ENCODE data around the gene OBP2A. TPM values are rescaled to one million over a fixed set of nuclear protein-coding genes. Genes with fewer than 3 reads are reported as not detected.

OBP2A gene
- total RNA-seq, 1 experiment from 2014 or later: not detected

DNA sequence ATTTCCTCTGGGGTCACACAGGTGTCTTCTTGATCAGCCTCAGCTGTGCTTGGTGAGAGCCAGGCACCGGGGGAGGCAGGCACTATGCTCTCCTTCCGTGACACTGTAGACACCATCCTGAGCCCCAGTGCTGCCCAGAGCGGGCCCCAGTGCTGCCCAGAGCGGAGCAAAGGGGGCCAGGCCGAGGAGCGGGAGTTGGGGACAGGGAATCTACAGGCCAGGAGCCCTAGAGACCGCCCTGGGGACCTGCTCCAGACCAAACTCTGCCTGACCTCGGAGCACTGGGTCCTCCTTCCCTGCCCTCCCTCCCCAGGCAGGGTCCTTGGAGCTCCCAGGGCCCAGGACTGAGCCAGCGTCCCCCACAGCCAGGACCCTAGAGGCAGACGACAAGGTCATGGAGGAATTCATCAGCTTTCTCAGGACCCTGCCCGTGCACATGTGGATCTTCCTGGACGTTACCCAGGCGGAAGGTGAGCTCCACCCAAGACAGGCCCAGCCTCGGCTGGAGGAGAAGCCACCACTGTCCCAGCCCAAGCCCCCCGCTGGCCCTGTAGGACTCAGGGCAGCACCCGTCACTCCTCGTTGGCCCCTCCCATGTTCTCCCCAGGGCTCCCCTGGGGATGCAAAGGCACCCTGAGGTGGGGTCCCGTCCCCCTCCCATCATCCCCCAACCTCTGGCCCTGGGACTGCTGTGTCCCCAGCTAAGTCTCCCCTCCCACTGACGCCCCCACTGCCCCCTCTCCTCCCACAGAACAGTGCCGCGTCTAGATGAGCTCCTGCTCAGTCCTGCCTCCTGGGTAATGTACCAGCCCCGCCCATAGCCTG lies 45.8 kb downstream of the OBP2A start:
- Histone ChIP-seq H3K27me3 (no peaks in the 10 kb centered on the region), H3K9me3 (peaks cover 2% of the 10 kb centered on the region; the same call in 1 of the 2 replicates), H3K36me3 (no peaks in the 10 kb centered on the region), H3K4me3 (no peak overlapping the region)
- no peak for DNase-seq

DNA sequence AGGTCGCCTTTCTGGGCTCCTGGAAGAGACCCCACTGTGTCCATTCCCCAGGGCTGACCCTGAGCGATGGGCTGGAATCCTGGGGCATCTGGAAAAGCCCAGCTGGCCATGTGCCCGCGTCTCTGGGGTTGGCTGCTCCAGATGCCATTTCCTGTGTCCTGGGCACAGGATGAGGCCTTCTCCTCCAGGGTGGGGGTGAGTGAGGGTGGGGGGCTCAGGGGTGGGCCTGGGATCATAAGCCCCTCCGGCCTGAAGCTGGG lies 46.3 kb downstream of the OBP2A start:
- no peaks in the 10 kb centered on the region for H3K27me3 ChIP-seq

DNA sequence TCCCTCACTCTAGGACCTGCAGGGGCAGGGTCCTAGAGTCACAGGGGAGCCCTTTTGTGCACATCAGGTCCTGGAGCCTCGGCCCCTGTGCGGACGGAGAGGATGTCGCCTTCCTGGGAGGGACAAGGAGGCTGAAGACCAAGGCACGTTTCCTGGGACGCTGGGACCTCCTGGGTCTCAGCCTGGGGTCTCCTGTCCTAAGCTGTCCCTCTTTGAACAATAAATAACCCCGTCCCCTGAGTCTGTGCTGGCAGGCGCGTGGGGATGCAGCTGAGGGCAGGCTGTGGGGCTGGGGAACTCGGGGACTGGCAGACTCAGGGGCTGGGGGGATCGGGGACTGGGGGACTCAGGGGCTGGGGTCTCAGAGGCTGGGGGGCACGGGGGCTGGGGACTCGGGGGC lies 46.7 kb downstream of the OBP2A start:
- Histone ChIP-seq H3K9me3 (peaks cover 2% of the 10 kb centered on the region; the same call in 1 of the 2 replicates), H3K27me3 (no peaks in the 10 kb centered on the region)

More for the DNA sequence above, 46.3 kb downstream of the OBP2A start:
- Histone ChIP-seq H3K36me3 (no peaks in the 10 kb centered on the region), H3K9me3 (peaks cover 2% of the 10 kb centered on the region; the same call in 1 of the 2 replicates), H3K4me3 (no peak overlapping the region)
- no peak for DNase-seq

DNA sequence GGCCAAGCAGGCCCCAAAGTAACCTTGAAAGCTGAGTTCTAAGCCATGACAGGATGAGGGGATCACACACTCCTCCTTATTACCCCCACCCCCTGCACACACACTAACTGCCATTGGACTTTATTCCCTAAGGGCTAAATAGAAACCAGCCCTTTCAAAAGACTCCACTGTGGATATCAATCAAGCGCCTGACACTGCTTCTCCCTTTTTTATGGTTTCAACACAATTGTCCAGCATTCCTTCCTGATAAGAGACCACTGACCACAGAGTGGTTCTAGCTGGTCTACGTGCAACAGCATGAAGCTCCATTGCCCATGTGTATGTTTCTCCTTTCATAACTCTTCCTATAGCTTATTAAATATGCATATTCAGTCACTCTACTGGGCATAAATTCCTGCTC lies 50.3 kb downstream of the OBP2A start:
- no peak for DNase-seq
- Histone ChIP-seq H3K27me3 (no peaks in the 10 kb centered on the region; the same call in 1 of the 2 replicates), H3K9me3 (peaks cover 2% of the 10 kb centered on the region; the same call in 1 of the 2 replicates), H3K36me3 (no peaks in the 10 kb centered on the region), H3K4me3 (no peak overlapping the region)

More for the DNA sequence above, 46.7 kb downstream of the OBP2A start:
- H3K4me3 ChIP-seq: no peak overlapping the region
- DNase-seq: no peak
- no peaks in the 10 kb centered on the region for H3K36me3 ChIP-seq

Other genes with a start within 250 kb of the OBP2A start
- gene PPP1R26, start 66.3 kb upstream of the OBP2A start, total RNA-seq (2014; rRNA removed; shearing (Covaris generic); ENCODE audit: low replicate concordance): 19.8 and 20.3 TPM in 2 replicates
- 20.7 and 24.1 TPM in 2 replicates for gene MRPS2, start 45.4 kb upstream of the OBP2A start, total RNA-seq (2014; rRNA removed; shearing (Covaris generic); ENCODE audit: low replicate concordance)
- gene LCN1, start 24.7 kb upstream of the OBP2A start, total RNA-seq (2014; rRNA removed; shearing (Covaris generic); ENCODE audit: low replicate concordance): not detected in 2 replicates
- gene PAEP, start 15.6 kb downstream of the OBP2A start, total RNA-seq (2014; rRNA removed; shearing (Covaris generic); ENCODE audit: low replicate concordance): not detected in 2 replicates
- not detected in 2 replicates for gene GLT6D1, start 93.4 kb downstream of the OBP2A start, total RNA-seq (2014; rRNA removed; shearing (Covaris generic); ENCODE audit: low replicate concordance)
- not detected in 2 replicates for gene LCN9, start 117.2 kb downstream of the OBP2A start, total RNA-seq (2014; rRNA removed; shearing (Covaris generic); ENCODE audit: low replicate concordance)
- gene SOHLH1, start 153.4 kb downstream of the OBP2A start, total RNA-seq (2014; rRNA removed; shearing (Covaris generic); ENCODE audit: low replicate concordance): not detected in 2 replicates
- not detected in 2 replicates for gene KCNT1, start 156.1 kb downstream of the OBP2A start, total RNA-seq (2014; rRNA removed; shearing (Covaris generic); ENCODE audit: low replicate concordance)

All from MG63 (cell line).